ENCODE results near the gene TNNI2. TPM values are rescaled to one million over a fixed set of nuclear protein-coding genes. Genes with fewer than 3 reads are reported as not detected.
"Not testable (repeated sequence)": the region's sequence is repeated elsewhere in the genome, so short reads cannot be mapped to it uniquely, and the experiment has no call there.

The TNNI2 gene
- total RNA-seq, 1 donor from 2014 or later = not detected

DNA sequence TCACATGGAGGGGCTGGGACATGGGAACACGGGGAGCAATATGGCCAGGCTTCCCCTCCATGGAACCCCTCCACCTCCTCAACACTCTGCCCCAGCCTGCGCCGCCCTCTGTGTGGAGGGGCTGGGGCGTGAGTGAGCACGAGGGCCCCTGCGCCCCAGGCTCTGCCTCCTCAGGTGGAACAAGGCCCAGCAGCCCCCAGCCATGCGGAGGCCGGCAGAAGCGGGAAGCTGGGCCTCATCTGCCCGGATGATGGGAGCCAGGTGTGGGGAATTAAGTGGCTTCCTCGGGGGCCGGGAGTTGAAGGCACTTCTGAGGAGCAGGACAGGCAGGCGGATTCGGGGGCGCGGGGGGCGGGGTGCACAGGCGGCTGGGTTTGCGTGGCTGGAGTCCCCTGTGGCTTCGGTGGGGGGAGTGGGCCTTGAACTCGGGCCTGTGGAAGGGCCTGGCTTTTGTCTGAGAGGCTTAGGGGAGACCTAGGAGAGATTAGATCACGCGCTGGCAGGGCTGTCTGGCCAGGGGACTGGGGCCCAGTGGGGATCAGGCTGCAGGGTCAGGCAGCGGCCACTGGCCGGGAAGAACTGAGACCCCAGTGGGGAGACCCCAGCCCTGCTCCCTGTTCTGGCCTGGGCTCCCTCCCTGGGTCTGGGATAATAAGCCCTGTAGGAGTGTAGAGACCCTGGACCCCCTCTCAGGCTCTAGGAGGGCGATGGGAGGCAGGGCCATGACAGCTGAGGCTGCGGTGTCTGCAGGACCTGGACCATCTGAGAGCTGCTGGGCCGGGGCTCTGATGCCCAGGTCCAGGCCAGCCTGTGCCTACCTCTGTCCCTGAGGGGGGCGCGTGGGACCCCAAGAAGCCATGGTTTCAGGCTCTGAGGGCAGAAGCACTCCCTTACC is 39.6 kb downstream of the TNNI2 start:
- intact Hi-C loops (cut with micrococcal nuclease) = no loop called here
- ATAC-seq (peak; percentile 15), DNase-seq (peak; percentile 71)

DNA sequence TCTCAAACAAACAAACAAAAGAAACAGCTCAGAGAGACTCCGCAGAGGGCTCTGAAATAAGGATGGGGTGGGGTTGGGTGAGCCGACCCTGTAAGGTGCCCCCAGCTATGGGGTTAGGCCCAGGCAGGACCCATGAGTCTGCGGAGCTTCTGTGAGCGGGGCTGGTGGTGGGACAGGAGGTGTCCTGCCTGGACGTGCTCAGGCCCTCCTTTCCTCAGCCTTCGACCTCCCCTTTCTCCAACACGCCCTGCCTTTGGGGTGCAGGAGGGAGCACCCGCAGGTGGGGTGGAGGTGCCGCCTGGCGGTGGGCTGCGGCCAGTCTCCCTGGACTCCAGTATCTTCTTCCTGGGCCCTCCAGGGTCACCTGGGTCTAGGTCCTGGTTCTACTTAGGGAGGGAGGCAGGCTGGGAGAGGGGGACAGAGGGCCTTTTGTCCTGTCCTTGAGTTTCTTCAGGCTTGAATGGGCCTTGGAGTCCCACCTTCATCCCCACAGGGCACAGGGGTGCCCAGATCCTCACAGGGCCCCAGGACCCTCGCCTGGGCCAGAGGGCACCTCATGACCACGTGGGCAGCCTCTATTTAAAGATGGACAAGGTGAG is 40.7 kb downstream of the TNNI2 start:
- DNase-seq (peak; percentile 30), ATAC-seq (no peak)
- intact Hi-C loops (cut with micrococcal nuclease) = no loop called here

DNA sequence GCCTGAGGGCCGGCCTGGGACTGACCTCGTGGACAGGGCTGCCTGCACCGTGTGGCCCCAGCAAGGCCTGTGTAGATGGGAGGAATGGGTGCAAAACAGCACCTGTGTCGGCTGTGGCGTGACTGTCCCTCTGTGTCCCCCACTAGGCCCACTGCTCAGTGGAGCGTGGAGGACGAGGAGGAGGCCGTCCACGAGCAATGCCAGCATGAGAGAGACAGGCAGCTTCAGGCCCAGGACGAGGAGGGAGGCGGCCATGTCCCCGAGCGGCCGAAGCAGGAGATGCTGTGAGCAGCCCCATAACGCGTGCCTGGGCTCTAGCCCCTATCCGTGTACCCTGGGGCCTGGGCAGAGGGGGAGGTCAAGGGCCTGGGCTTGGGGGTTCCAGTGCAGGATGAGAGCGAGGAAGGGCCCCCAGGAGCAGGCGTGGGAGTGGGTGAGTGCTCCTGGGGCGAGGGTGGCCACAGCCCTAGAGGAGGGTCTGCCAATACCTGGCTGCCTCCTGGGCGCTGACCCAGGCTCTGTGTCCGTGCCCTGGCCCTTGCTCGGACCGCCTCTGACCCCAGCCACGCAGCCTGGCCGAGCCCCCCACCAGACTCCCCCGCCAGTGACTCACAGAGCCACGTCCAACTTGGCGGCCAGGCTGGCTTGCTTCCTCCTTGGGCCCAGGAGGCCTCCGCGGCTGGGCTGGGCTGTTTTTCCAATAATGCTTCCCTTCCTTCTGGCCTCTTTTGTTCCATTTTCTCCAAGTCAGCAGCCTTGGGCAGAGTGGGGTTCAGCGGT is 41.4 kb downstream of the TNNI2 start:
- peak; percentile 90 for DNase-seq
- ATAC-seq = peak; percentile 62
- intact Hi-C loops (cut with micrococcal nuclease) = no loop called here

DNA sequence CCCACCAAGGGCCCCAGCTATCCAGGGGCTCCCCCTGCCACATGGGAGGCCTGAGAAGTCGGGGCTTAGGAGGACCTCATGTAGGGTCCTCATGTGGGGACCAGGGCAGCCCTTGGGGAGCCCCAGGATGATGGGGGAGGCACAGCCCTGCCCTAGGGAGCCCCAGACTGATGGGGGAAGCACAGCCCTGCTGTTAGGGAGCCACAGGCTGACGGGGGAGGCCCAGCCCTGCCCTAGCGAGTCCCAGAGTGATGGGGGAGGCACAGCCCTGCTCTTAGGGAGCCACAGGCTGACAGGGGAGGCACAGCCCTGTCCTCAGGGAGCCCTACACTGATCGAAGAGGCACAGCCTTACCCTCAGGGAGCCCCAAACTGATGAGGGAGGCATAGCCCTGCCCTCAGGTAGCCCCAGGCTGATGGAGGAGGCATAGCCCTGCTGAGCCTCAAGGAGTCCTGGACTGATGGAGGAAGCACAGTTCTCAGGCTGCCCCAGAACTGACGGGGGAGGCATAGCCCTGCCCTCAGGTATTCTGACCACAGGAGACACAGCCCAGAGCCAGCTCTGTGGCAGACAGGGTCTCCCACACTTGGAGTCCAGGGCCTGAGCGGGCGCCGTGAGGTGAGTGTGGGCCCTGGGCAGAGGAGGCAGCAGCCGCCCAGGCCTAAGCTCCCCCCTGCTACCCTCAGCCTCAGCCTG is 42.1 kb downstream of the TNNI2 start:
- intact Hi-C loops (cut with micrococcal nuclease) = no loop called here
- DNase-seq (no peak), ATAC-seq (no peak)

DNA sequence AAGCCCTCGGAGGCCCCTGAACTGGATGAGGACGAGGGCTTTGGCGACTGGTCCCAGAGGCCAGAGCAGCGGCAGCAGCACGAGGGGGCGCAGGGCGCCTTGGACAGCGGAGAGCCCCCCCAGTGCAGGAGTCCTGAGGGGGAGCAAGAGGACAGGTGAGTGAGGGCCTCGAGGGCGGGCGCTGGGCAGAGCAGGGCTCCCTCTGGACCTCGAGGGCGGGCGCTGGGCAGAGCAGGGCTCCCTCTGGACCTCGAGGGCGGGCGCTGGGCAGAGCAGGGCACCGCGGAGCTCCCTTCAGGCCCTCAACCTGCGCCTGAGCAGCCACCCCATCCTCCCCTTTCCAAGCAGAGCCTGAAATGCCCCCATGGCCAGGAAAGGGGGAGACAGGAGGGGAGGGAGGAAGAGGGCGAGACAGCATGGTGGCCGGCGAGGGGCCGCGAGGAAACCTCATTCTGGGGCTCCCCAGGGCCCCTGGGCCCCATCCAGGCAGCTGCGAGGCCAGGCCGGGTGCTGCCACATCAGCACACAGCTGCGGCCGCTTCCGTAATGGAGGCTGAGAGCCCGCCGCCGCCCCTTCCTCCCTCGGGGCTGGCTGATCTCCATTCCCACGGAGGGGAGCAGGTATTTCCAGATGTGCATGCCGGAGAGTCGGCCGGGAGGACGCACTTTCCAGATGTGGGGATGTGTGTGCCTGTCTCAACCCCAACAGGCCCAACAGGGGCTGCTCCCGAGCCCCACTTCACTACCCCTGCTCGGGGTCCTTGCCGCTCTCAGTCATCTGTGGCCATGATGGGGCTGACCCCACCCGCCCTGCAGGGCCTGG is 42.9 kb downstream of the TNNI2 start:
- peak; percentile 64 for ATAC-seq
- DNase-seq = peak; percentile 86
- intact Hi-C loops (cut with micrococcal nuclease) = no loop called here

DNA sequence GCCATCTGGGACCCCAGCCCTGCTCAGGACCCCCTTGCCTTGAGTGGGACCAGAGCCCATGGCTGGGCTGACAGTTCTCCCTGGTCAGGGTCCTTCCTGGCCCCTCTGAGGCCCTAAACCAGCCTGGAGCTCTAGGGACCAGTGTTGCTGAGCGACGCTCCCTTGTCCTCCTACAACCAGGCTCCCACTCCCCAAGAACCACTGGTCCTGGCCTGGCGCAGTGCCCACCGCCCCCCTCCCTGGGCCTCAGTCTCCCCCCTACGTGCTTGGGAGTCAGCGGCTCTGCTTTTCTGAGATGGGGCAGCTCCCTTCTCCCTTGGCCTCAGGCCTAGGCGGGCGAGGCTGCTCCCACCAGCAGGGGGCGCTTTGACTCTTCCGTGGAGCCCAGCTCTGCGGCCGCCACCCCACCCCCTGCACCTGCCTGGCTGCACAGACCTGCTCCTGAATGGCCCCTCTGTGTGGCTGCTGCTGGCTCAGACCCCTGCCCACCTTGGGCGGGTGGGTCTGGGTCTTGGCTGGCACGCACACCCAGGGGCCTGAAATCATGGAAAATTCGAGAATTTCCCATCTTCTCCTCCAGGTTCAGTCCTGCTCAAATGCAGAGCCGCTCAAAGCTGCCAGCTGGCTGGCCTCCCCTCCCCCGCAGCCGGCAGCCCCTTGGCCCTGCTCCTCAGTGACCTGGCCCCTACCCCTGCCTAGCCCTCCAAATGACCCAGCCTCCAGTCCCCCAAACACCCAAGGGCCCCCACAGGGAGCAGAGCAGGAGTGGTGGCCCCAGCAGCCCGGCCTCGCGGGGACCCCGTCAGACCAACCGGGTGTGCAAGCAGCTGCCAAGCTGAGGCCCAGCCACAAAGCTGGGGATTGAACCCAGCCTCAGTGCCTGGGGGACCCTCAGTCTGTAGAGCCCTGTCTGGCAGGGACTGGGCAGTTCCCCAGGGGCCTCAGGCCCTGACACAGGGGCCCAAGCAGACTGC is 43.8 kb downstream of the TNNI2 start:
- intact Hi-C loops (cut with micrococcal nuclease) = no loop called here
- ATAC-seq = peak; percentile 74
- DNase-seq = peak; percentile 92

DNA sequence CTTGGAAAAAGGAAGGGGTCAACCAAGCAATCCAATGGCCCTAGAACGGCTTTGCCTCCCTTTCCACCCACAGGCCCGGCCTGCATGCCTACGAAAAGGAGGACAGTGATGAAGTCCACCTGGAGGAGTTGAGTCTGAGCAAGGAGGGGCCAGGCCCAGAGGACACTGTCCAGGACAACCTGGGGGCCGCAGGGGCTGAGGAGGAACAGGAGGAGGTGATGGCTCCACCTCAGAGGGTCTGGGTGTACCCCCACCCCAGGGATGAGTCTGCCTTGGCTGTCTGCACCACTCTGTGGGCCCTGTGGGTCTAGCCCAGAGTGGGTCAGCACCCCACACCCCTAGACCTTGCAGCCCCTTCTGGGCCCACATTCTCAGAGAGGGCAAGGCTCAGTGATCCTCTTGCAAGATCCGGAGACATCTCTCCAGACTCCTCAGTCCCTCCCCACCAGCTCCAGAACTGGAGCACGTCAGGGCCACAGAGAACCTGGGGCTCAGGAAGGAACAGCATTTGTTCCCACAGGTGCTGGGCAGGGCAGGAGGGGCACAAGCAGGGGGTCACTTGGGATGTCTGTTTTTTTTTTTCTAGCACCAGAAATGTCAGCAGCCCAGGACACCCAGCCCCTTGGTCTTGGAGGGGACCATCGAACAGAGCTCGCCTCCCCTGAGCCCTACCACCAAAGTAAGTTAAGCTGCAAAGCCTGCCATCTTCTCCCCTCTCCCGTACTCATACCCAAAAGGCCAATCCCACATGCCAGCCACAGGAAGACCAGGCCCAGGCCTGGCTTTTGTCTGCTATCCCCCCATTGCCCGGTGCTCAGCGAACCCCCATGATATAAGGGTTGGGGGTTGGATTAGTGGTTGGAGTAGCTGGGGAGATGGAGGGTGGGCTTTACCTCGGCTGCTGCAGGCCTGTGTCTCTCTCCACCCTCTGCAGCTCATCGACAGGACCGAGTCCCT is 44.8 kb downstream of the TNNI2 start:
- no peak for DNase-seq
- intact Hi-C loops (cut with micrococcal nuclease) = no loop called here
- ATAC-seq = no peak

DNA sequence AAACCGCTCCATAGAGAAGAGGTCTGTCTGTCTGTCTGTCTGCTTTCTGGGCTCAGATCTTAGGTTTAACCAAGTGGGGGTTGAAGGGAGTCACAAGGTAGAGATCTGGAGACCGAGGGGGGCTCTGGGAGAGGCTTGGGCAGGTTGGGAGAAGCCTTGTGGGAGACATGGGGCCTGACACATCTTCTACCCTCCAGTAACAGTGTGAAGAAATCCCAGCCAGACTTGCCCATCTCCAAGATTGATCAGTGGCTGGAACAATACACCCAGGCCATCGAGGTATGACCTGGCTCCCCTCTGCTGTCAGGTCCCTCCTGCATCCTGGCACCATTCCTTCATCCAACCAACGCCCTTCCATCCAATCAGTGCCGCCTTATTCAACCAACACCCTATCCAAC is 45.5 kb downstream of the TNNI2 start:
- ATAC-seq (no peak), DNase-seq (no peak)
- intact Hi-C loops (cut with micrococcal nuclease) = no loop called here

DNA sequence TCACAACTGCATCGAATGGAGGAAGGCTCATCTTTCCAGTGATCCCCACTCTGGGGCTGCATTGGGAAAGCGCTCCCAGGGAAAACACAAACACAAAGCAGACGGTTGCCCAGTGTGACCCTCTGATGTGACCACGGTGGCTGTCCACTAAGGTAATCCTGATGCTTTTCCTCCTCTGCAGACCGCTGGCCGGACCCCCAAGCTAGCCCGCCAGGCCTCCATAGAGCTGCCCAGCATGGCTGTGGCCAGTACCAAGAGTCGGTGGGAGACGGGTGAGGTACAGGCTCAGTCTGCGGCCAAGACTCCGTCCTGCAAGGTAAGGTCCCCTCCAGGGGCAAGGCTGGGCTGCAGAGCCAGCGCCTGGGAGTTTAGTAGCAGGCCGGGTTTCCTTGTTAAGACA is 47.8 kb downstream of the TNNI2 start:
- ATAC-seq; DNase-seq; intact Hi-C loops (cut with micrococcal nuclease): not testable (repeated sequence)

DNA sequence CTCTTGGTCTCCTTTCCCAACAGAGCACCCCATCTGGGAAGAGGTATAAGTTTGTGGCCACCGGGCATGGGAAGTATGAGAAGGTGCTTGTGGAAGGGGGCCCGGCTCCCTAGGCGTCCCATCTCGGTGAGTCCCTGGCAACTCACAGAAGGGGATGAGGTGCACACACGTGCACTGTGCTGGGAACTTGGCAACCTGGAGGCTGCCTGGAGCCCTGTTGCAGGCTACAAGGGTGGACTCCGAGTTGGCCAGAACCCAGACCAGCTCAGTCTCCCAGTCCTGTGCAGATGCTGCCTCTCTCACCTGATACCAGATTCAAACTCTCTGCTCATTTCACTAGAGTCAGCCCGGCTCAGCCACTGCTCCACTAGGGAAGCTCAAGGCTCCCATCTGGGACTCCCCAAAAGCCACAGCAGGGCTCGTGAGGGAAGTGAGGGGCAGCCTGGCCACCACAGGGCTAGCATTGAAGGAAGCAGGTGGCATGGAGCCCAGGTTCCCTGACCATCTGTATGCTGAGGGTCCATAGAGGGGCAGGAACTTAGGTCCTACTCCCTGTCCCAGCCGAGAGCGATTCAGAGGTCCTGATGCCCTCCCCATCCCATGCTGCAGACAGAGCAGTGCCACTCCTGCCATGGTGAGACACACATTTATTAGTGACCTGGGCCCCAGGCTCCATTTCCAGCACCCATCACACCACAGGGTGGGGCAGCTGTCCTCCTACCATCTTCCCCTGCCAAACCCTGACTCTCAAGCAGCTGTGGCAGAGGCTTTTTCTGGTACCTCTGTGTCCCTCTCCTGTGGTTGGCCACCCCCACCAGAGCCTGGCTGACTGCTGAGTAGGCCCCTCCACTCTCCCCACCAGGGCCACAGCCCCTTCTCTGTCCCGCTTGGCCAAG is 48.9 kb downstream of the TNNI2 start:
- ATAC-seq = no peak
- no peak for DNase-seq
- intact Hi-C loops (cut with micrococcal nuclease) = no loop called here

DNA sequence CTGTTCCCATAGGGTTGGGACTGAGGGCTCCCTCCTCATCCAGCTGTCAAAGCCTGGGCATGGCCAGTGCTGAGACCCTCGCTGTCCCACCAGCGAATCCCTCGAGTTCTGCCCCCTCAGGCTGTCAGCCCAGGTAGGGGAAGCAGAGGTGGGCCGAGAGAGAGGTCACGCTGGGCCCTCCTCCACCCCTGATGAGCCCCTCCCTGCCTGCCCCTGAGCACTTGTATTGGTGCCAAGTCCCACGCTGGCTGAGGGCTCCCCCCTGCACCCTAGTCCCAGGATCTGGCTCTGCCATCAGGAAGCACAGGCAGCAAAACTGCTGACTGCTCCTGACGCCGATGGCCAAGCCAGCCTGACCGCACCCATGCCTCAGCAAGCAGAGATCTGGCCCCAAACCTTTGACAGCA is 49.6 kb downstream of the TNNI2 start:
- DNase-seq = no peak
- intact Hi-C loops (cut with micrococcal nuclease) = no loop called here
- no peak for ATAC-seq

DNA sequence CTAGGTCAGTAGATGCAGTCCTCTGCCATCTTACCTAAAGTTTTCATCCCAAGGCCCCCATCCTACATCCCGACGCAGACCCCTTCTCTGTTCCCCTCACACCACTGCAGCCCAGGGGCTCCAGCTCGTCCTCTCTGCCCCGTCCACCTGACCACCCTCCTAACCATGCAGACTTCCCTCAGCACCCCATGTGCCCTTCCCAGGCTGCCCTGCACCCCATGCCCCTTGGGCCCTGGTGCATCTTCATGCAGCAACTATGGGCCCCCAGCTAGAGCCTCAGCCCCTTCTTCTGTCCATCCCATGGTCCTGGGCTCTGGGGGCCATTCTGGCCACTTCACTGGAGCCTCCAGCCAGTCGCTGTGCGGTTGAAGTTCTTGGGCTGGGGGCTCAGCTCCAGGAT is 50.0 kb downstream of the TNNI2 start:
- ATAC-seq = no peak
- intact Hi-C loops (cut with micrococcal nuclease) = no loop called here

DNA sequence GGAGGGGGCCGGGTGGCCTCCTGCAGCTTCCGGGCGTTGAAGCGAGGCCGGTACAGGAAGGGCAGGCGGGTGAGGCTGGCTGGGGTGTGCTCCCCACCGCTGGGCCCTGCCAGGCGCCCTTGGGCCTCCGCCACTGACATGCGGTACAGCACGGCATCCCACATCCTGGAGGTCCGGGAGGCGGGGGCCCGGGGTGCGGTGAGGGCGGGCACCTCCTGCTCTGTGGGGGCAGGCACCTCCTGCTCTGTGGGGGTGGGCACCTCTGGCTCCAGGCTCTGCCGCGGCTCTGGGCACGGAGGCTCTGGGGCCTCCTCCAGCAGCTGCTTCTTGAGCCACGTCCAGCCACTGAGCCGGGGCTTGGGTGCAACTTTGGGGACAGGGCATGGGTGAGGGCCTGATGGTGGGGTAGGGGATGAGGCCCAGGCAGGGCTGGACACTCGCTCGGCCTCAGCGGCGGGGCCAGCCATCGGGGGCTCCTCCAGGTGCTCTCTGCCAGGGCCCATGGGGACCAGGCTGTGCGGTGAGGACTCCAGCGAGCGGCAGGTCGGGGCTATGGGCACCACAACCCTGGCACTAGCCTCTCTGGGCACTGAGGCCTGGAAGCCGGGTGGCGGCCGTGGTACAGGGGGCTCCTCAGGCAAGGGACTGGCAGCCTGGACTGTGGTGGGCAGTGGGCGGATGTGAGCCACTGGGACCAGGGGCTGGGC is 50.6 kb downstream of the TNNI2 start:
- ATAC-seq (peak; percentile 28), DNase-seq (peak; percentile 61)
- intact Hi-C loops (cut with micrococcal nuclease) = no loop called here

More for the DNA sequence above, 50.0 kb downstream of the TNNI2 start:
- DNase-seq = no peak

DNA sequence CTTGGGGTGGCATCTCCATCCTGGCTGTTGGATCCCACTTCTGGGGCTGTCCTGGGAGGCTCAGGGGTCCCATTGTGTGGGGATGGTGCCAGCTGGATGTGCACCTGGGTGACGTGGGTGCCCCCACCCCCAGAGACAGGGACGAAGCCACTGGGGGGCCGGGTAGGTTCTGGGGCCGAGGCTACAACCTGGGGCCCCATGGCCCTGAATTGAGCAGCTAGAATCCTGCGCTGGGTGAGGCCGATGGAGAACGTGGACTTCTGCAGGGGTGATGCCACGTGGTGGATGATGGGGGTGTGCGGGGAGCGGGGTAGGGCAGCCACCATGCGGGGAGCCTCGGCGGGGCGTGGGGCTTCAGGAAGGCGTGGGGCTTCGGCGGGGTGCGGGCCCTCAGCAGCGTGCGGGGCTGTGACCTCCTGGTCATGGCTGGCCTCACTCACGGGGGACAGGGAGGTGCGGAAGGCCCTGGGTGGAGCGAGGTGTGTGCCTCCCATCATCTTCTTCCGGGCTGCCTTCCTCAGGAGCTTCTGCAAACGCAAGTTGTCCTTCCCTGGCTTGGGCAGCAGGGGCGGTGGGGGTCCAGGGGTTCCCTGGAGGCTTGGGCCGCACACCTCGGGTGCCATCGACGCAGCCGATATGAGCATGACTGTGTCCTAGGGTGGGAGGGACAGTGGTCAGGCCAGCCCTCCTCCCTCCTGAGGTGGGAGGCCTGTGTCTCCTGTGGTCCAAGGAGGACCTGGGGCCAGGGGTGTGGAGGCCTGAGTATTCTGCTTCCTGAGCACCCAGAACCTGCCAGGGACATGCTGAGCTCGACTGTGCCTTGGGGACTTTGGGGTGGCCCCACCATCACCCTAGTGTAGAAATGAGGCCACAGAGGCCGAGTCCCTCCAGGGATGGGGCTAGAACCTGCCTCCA is 51.4 kb downstream of the TNNI2 start:
- ATAC-seq = peak; percentile 9
- intact Hi-C loops (cut with micrococcal nuclease) = no loop called here
- DNase-seq = no peak

Data from left ventricle myocardium superior (tissue), 1 donor.